Activated CD8-positive, alpha-beta memory T cell treated with anti-CD3 and anti-CD28 coated beads, Interleukin-2, amount 50 U/mL, for 24 hours (primary cell): ENCODE results near the gene THOC7.

ENCODE experiments used
- DNase-seq: peaks from one replicate; pipeline ENCODE4 v3.0.0-alpha.2; 2020; ENCODE audit errors: extremely low read depth

The THOC7 gene

DNA sequence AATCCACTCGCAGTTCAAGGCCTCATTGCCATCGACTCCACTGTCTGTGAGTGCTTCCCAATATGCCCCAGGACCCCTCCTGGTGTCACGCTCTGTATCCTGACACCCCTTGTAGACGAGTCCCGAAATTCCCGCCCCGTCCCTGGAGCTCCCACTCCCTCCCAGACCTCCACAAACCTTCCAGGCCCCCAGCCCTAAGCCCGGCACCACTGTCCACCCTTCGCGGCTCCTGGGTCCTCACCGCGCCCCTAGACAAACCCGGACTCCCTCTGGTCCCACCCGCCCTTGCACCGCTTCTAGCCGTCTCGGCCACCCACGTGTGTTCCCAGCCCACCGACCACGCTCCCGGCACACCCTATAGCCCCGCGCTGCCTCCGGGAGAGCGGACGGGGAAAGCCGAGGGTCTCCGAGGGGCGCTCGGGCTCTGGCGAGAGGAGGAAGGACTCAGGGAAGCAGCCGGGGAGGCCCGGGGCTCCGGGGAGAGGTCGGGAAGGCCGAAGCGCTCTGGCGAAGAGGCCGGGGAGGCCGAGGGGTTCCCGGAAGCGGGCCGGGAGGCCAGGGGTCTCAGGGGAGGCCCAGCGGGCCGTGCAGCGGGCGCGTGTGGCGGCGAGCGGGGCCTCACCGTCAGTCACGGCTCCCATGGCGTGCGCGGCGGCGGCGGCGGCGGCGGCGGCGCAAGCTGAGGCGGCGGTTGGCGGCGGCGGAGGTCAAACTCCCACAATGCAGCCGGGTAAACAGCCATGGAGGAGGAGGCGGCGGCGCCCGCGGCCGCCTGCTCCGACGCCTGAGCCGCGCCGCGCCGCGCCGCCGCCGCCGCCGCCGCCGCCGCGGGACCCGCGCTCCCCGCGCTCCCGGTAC is at the start of gene THOC7, which contains the start of gene ATXN7:
TSS of gene THOC7 (minus strand) at position 656 of the 858 bp plus-strand sequence. CDS start at position 641, 15 bp downstream.
TSS of gene ATXN7 (plus strand) at position 718 of the 858 bp plus-strand sequence. CDS start 48,732 bp downstream, outside the sequence.
- DNase-seq: peak; percentile 20

DNA sequence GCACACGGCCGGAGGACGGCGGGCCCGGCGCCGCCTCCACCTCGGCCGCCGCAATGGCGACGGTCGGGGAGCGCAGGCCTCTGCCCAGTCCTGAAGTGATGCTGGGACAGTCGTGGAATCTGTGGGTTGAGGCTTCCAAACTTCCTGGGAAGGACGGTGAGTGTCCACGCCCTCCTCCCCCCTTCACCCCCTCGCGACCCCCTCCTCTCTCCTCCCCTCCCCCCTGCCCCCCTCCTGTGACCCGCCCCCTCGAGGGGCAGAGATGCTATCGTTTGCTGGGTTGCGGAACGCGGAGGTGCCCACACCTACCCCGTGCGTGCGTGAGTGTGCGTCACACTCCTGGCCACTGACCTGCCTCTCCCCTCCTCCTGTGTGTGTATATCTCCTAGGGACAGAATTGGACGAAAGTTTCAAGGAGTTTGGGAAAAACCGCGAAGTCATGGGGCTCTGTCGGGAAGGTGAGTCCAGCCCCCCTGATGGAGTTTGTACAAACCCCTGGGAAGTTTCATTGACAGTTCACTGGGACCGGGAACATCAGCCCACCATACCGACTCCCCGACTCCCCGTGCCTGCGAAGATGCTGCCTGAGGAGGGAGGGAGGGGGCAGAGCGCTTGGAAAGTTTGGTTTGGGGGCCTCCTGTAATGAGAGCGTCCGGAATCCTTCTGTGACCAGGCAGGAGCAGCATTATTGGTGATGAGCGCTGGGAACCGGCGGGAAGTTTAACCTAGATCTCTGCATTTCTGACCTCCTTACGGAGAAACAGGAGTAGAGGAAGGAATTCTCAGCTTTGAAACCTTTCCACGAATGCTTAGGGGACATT is 49.4 kb upstream of the THOC7 start:
- peak; percentile 1 for DNase-seq

DNA sequence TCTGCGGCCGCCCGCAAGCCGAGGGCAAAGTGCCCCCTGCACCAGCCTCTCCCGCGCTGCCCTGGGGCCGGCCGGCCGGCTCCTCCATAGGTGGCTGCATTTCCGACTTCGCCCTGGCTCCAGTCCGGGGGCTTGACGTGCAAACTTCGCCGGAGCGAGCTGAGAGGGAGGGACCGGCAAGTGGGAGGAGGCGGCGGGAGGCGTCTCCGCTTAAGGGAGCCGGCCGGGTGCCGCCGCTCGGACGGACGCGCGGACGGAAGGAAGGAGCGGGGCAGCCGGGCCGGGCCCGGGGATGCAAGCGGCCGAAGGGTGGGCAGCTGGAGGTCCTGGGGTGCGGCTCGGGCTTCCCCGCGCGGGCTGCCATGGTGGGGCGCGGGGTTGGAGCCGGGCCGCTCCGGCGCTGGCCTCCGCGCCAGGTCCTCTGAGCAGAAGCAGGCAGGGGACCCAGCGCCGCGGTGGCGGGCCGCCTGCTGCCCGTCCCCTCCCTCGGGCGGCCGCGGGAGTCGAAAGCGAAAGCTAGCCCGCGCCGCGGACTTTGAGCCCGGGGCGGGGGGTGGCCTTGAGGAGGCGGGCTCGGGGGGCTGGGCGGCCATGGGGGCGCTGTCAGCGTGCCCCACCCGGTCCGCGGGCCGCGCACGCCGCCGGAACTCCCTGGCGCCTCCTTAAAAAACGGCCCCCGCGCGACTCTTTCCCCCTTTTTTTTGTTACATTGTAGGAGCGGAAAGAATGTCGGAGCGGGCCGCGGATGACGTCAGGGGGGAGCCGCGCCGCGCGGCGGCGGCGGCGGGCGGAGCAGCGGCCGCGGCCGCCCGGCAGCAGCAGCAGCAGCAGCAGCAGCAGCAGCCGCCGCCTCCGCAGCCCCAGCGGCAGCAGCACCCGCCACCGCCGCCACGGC is 48.5 kb upstream of the THOC7 start, which contains the start of gene SCAANT1:
TSS of gene SCAANT1 (minus strand) at position 511 of the 895 bp plus-strand sequence.
- peak; percentile 54 for DNase-seq

DNA sequence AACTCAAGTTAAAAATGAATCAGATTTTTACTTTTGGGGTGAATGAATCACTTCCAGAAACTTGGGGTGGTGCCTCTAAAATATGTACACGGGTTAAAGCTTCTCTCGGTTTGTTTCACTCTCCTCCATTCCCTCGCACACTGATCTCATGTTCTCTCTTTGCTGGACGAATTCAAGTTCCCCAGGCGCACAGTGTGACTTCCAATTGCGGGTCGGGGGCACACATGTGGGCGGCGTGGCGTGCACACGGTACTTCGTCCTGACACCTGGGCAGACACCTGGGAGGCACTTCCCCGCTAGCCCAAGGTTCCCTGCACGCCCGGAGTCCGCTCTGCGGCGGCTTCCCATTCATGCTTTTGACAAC is 47.9 kb upstream of the THOC7 start:
- peak; percentile 4 for DNase-seq

DNA sequence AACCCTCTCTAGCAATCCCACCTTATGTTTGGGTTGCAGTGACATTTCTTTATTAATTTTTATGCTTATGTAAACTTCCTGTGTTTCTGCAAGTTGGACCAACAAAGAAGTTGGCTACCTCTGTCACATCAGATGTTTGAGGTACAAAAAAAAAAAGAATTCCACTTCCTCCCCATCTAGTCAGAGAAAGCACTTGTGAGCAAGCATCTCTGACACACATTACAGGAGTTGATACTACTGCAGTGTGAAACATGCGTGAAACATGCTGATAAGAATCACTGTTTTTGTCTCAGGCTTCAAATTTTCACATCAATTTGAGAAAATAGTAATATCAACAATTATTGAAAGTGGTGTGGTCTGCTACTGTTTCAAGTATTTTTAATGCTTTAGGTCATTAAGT is 47.3 kb upstream of the THOC7 start:
- no peak for DNase-seq

DNA sequence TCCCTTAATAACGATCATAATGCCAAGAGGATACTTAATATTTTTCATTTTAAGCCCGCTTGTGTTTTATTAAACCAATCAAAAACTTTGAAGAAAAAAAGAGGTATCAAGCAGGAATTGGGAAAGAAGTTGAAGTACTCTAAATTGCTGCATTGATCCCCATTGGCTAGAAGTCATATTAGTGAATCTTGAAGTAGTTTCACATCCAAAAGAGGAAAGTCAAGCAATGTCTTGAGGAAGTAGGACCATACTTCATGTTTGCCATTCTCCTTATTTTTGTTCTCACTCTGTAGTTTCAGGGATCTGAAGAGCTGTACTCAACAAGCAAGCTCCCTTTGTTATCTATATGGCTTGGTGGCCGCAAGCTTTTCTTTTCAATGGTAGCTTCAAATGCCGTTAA is 46.4 kb upstream of the THOC7 start:
- DNase-seq: no peak

DNA sequence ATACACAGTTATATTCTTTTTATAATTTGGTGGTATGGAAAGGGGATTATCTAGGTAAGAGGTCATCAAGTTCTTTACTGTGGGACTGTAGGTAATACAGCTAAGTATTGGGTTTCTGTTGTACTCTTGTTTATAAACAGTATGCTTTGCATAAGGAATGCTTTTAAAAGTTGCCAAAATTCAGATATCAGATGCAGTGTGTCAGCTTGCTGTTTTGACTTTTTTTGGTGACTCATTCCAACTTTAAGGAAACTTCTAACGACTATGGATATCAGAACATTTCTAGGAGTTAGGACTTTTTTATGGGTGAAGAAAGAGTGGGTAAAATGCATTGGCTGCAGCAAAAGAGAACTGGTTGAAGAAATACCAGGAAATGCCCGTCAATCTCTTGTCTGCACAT is 45.8 kb upstream of the THOC7 start:
- no peak for DNase-seq

DNA sequence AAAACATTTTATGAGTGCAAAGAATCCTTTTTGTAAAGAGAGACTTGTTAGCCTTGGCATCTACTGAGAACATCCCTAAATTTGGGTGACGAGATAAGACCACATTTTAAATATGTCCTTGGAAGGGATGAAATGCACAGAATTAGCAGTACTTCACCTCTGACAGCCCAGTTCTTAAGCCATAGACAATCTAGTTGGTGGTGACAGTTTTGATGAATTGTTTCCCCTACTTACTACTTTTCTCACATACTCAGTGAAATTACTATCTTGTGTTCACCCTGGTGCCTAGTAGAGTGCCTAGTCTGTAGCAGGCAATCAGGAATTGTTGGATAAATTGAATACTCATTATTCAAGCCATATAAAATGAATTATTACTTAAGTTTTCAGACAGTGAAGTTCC is 45.2 kb upstream of the THOC7 start:
- DNase-seq: no peak

DNA sequence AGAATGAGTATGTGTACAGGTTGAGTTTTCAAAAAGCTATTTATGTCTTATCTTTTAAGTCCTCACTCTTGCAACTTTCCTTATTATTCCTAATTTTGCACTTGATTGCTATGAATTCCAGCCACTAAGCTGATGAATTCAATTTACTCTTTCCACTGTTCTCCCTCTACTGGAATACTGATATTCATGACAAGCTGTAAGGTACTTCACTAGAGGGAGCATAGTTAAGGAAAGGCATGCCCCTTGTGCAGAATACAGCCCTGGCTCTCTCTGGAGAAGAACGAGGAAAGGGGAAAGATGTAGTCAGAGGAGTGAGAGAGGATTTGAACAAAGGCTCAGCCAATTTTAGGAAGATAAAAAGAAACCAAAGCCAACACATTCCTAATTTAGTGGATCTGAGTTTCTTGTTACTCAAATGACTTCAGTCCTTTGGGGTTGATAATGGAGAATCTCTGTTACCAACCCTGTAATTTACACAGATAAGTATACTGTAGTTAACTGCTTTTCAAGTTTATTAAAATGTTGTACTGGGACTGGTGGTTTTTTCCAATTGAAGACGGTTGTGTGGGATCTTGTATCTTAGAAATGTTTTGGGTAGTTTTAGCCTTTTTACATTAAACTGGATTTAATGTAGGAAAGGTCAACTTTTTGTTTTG is 44.6 kb upstream of the THOC7 start:
- DNase-seq: no peak

DNA sequence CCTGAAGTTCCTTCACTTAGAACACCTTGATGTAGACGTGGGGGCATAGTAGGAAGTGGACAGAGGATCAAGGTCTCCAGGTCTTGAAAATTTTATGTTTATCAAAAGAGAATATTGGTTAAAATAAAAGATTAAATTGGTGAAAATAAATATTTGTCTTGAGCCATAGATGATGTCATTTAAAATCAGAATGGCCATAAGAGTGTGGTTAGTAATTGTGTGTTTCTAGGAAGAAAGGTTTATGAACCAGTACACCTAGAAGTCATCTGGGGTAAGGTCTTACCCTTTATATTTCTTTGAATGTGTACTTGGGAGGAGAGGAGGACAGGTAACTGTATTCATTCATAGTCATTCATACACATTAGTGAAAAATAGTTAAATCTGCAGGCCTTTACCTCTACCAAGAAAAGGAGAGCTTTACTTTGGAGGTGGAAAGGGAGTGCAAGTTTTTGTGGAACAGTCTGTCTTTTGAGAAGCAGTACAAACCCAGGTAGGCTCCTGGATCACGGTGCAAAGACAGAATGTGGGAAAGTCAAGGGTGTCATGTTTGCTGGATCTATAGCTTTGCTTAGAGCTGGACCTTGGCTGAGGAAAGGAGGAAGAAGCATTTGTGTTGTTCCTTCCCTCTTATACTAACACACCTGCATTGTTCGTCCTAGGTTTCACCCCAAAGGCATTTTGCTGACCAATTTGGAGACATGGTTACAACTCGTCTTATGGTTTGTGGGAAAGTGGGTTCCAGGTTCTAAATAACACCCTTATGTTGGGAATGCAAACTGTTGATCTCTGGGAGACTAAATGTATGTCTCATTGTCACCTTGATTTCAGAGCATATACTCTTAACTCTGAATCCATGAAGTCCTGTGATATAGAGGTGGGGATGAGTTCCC is 42.4 kb upstream of the THOC7 start:
- no peak for DNase-seq

DNA sequence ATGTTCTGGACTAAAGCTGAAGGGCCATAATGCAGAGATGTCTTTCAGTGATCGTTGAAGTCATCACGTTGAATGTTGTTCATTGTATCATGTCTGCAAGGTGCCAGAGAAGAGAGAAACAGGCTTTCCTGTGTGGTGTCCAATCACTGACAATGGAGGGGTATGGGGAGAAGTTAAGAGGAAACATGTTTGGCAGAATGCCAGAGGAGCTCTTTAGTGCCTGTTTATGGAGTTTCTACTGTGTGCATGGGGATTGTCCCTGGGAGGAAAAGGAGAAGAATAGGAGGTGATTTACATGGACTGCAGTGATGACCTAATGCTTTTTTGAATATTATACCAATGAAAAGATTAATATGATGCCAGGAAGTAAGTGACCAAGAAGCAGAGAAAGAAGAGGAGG is 36.9 kb upstream of the THOC7 start:
- DNase-seq: no peak

DNA sequence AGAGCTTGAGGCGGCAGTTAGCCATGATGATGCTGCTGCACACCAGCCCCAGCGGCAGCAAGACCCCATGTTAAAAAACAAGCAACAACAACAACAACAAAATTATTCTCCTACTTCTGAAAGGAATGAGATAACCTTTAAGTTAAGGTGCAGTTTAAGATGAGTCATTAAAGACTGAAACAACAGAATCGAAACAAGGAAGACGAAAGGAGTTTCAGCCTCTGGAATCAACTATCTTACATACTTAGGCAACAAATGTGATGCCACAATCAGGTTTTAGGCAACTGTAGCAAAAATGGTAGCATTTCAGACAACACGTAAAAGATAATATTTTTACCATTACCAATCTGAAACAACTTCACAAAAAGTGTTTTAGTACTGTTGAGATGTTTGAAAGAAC is 36.4 kb upstream of the THOC7 start:
- DNase-seq: no peak

DNA sequence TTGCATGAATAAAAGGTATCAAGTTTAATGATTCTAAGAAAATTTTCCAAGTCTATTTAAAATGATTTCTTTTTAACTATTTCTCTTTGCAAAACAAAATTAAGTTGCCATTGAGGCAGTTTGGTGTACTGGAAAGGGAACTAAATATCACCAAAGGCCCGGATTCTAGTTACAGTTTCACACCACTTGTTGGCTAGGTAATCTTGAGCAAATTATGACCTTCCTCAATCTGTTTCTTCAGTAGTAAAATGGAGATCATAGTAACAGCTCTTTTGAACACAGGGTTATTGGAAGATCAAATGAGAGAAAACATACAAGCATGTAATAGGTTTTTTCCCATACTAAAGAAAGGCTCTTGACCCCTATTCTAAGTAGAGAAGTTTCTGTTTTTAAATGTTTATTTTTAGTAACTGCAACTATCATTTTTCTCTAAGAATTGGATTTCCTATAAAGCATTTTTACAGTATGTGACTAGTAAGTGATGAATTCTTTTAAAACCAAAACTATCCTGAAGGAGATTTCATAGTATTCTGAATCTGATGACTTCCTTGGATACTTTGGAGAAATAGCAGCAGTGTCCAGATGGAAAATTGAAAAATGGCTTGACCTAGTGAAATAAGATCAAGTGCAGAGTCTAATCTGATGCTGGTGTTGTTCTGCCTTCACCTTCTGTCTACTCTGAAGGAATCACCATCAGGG is 32.9 kb upstream of the THOC7 start:
- no peak for DNase-seq

DNA sequence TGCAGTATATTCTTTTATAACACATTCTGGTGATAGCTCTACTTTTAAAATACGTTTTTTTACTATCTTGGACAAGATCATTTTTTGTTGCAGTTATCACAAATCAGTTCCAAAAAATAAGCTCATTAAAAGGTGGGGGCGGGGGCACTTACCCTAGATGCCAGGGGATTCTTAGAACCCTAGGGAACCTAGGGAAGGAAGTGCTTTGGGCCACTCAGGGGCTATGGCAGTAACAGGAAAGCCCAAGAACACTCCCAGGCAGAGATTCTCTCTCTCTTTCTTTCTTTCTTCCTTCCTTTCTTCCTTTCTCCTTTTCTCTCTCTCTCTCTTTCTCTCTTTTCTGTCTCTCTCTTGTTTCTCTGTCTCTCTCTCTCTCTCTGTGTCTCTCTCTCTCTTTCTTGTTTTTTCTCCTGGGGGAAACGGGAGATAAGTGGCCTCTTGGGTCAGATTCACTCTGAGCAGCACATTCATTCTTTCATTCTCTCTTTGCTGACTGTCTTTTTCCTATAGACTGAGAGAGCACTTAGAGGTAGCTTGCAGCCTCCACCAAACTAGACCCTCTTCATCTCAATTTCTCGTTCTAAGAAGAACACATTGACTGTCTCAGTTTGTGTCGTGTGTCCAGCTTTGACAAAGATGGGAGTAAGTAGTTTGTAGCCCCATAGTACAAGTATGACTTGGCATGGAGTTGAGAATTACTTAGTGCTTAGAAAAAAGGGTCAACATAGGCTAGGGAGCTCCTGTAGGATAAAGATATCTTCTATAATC is 32.0 kb upstream of the THOC7 start:
- no peak for DNase-seq

DNA sequence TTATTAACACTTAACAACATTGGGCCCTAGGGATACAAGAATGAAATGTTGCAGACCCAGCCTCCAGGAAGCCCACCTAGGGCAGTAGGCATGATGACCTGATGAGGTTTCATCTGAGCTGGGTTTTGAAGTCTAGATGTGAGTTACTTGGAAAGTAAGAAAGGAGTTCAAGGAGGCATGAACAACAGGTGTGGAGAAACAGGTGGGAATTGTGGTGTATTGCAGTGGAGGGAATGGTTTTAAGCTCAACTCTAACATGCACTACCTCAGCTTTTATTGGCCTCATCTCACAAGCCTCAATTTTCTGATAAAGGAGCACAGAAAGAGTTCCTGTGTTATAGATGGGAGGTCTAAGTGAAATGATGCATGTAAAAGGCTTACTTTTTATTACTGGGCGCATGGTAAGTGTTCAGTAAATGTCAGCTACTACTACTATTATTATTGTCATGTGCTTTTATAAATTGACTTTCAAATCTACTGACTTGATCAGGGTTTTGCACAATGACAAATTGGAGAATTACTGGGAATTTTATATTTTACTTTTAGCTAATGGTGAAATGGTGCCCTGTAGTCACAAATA is 29.3 kb upstream of the THOC7 start:
- DNase-seq: no peak

DNA sequence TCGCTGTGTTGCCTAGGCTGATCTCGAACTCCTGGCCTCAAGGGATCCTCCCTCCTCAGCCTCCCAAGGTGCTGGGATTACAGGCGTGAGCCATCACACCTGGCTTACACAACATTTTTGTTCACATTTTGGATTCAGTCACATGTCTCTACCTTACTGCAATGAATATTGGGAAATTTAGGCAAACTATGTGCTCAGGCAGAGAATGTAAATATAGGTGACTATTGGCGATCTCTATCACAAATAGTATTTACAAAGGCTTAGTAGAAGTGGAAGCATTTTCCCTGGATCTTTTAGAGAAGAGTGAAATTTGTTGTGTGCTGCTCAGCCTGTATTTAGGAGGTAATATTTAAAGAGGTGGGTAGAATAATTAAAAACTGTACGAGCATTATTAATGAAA is 27.9 kb upstream of the THOC7 start:
- no peak for DNase-seq

DNA sequence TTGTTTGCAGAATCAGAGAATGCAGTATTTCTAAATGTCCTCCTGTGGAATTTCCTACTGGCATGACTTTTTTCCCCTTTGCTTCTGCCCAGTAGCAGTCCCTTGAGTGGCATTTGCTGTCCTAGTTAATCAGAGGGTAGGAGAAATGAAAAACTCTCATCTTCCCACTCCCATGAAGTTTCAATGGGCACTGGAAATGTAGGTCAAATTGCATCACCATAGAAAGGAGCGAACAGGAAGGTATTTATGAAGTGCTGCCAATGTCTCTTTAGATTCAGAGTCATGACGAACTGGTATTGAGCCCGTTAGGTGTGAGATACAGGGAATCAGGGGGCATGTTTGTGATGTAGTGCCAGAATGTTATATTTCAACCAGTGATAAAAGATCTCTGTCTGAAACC is 23.3 kb upstream of the THOC7 start:
- no peak for DNase-seq

DNA sequence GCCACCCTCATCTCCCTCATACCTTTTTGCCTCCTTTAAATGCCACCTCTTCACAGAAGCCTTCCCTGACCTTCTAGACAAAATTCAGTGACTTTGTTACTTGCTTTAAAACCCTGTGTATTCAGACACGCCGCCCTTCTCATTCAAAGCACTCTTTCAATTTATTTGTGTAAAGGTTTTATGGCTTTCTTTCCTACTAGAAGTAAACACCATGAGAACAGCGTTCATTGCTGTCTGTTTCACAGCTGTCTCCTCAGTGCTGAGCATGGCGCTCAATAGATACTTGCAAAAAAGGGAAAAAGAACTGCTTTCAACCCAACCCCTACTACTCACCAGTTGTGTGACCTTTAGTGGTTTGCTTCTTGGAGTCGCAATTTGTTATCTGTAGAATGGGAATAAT is 17.0 kb upstream of the THOC7 start:
- no peak for DNase-seq
